HCT116 (cell line): Measurements from ENCODE around the gene HABP2. TPM values are rescaled to one million over a fixed set of nuclear protein-coding genes. Genes with fewer than 3 reads are reported as not detected.

Experiments used
- ATAC-seq: fragments of 200-7000 bp; cut with Tn5 transposase; 2 replicates; pipeline ENCODE4 v1.9.1; 2020; ENCODE audit warnings: mild to moderate bottlenecking, moderate library complexity
- Bru-seq: library from RNA; stranded (reverse); fragments of 400-500 nt; gene quantifications from one replicate; lab custom pipeline; 2021; lab: Mats Ljungman, UMichigan
- BruChase-seq, 2 experiments: library from RNA; stranded (reverse); fragments of 400-500 nt; gene quantifications; one replicate each; lab custom pipeline; 2021; lab: Mats Ljungman, UMichigan
- BruUV-seq: library from RNA; stranded (reverse); fragments of 400-500 nt; replicated peaks from 2 replicates; lab custom pipeline; 2021; lab: Mats Ljungman, UMichigan
- CTCF ChIA-PET: fragments of 300-600 bp; sonication (Branson Sonifier 250); formaldehyde crosslinking; loops from one replicate; lab custom pipeline; 2021; ENCODE audit warnings: antibody characterized with exemption; lab: Charles Lee
- POLR2A ChIA-PET: fragments of 300-600, 350-600 bp; sonication (Branson Sonifier 250); formaldehyde crosslinking; loops from one replicate; lab custom pipeline; 2021; ENCODE audit warnings: antibody characterized with exemption; lab: Charles Lee
- RAD21 ChIA-PET, 2 experiments: fragments of 300-600 bp; sonication (Branson Sonifier 250); formaldehyde crosslinking; loops; one replicate each; lab custom pipeline; 2023; ENCODE audit warnings: low total read pairs in 2 of 2; ENCODE audit not compliant: uncharacterized antibody in 2 of 2, unreplicated experiment in 2 of 2, low non-redundant PET in 1 of 2; lab: Charles Lee
- DNase-seq: peaks from one replicate; pipeline ENCODE4 v3.0.0-alpha.2; 2010; ENCODE audit warnings: low read depth, low spot score
- H2AFZ ChIP-seq: fragments of 200-600 bp; shearing (Covaris generic), sonication (generic); 2 replicates; pipeline ENCODE4 v1.6.1; 2017; ENCODE audit warnings: low read depth, mixed run types, mixed read lengths, antibody characterized with exemption, low read length; ENCODE audit not compliant: poor library complexity, severe bottlenecking
- H3K27ac ChIP-seq: 2 replicates; pipeline ENCODE4 v1.5.1; 2012; ENCODE audit warnings: low read depth, low read length
- H3K27me3 ChIP-seq: fragments of 200-600 bp; sonication (generic); 2 replicates; pipeline ENCODE4 v1.6.1; 2016; ENCODE audit warnings: mixed run types, low read length, mixed read lengths; ENCODE audit not compliant: insufficient read depth
- H3K36me3 ChIP-seq, 2 experiments: fragments of 200-500 bp in 1 of 2; fragments of 200-600 bp in 1 of 2; sonication (Bioruptor generic) in 1 of 2; sonication (generic) in 1 of 2; 2 replicates each; pipeline versions ENCODE4 v1.5.1 to v1.6.1; 2014 to 2016; ENCODE audit warnings: low read length in 2 of 2, inconsistent platforms in 1 of 2, mixed read lengths in 1 of 2, mixed run types in 1 of 2; ENCODE audit not compliant: insufficient read depth in 2 of 2, control insufficient read depth in 1 of 2
- H3K4me1 ChIP-seq, 2 experiments: fragments of 200-600 bp in 1 of 2; sonication (generic) in 1 of 2; 2 replicates each; pipeline versions ENCODE4 v1.5.1 to v1.6.1; 2012 to 2017; ENCODE audit warnings: low read length in 2 of 2, inconsistent platforms in 1 of 2, mild to moderate bottlenecking in 1 of 2, mixed read lengths in 1 of 2, mixed run types in 1 of 2, moderate library complexity in 1 of 2; ENCODE audit not compliant: insufficient read depth in 2 of 2, control insufficient read depth in 1 of 2
- H3K4me2 ChIP-seq: fragments of 200-600 bp; sonication (generic); 2 replicates; pipeline ENCODE4 v1.6.1; 2017; ENCODE audit warnings: mixed run types, low read length, mixed read lengths
- H3K4me3 ChIP-seq, 2 experiments: fragments of 200-600 bp in 1 of 2; sonication (generic) in 1 of 2; replicated peaks in 1 of 2; 2 replicates each; pipeline ENCODE4 v1.5.1; 2011 to 2016; ENCODE audit warnings: low read length in 2 of 2, control low read depth in 1 of 2, low read depth in 1 of 2, mild to moderate bottlenecking in 1 of 2, mixed read lengths in 1 of 2, mixed run types in 1 of 2
- H3K79me2 ChIP-seq: fragments of 200-600 bp; sonication (generic); 2 replicates; pipeline ENCODE4 v1.6.1; 2017; ENCODE audit warnings: mild to moderate bottlenecking, mixed run types, low read length, moderate library complexity, mixed read lengths; ENCODE audit not compliant: insufficient read depth
- H3K9ac ChIP-seq: fragments of 200-600 bp; sonication (generic); 2 replicates; pipeline ENCODE4 v1.6.1; 2016; ENCODE audit warnings: low read length, mixed read lengths
- H3K9me2 ChIP-seq: fragments of 200-600 bp; sonication (generic), shearing (Covaris generic); 2 replicates; pipeline ENCODE4 v1.6.1; 2017; ENCODE audit warnings: mixed run types, mild to moderate bottlenecking, moderate library complexity; ENCODE audit not compliant: insufficient read depth
- H3K9me3 ChIP-seq, 2 experiments: fragments of 200-500 bp in 1 of 2; fragments of 200-600 bp in 1 of 2; sonication (Bioruptor generic) in 1 of 2; sonication (generic) in 1 of 2; 2 replicates each; pipeline ENCODE4 v1.6.1; 2014 to 2017; ENCODE audit warnings: low read length in 2 of 2, mixed read lengths in 2 of 2, inconsistent platforms in 1 of 2, low read depth in 1 of 2, mild to moderate bottlenecking in 1 of 2, mixed run types in 1 of 2, moderate library complexity in 1 of 2; ENCODE audit not compliant: control insufficient read depth in 1 of 2, insufficient read depth in 1 of 2
- H4K20me1 ChIP-seq: fragments of 200-600 bp; sonication (generic), shearing (Covaris generic); 2 replicates; pipeline ENCODE4 v1.6.1; 2017; ENCODE audit warnings: mixed run types, mild to moderate bottlenecking, moderate library complexity; ENCODE audit not compliant: insufficient read depth
- CBX3 ChIP-seq: IDR thresholded peaks from 2 replicates; pipeline ENCODE4 v1.6.1; 2012; ENCODE audit warnings: low read depth
- CTCF ChIP-seq, 3 experiments: fragments of 200-600 bp in 1 of 3; sonication (generic) in 1 of 3; IDR thresholded peaks in 2 of 3; conservative IDR thresholded peaks in 1 of 3; 2 replicates each; pipeline ENCODE4 v1.5.1; 2012 to 2017; ENCODE audit warnings: low read depth in 2 of 3, low read length in 2 of 3, antibody characterized with exemption in 1 of 3, borderline replicate concordance in 1 of 3, control low read depth in 1 of 3, mild to moderate bottlenecking in 1 of 3, mixed read lengths in 1 of 3, mixed run types in 1 of 3, moderate library complexity in 1 of 3; ENCODE audit not compliant: insufficient read depth in 1 of 3
- ELF1 ChIP-seq: IDR thresholded peaks from 2 replicates; pipeline ENCODE4 v1.6.1; 2012; ENCODE audit warnings: low read depth, borderline replicate concordance
- EZH2 ChIP-seq: fragments of 200-600 bp; sonication (generic); IDR thresholded peaks from 2 replicates; pipeline ENCODE4 v1.6.1; 2017; ENCODE audit warnings: antibody characterized with exemption, mixed run types
- FOSL1 ChIP-seq: IDR thresholded peaks from 2 replicates; pipeline ENCODE4 v1.6.1; 2012; ENCODE audit warnings: low read depth
- POLR2A ChIP-seq: IDR thresholded peaks from 2 replicates; pipeline ENCODE4 v1.7.0; 2011; ENCODE audit warnings: borderline replicate concordance; ENCODE audit not compliant: insufficient read depth, insufficient read length; ENCODE audit errors: extremely low read depth
- REST ChIP-seq: IDR thresholded peaks from 2 replicates; pipeline ENCODE4 v1.6.1; 2012; ENCODE audit warnings: low read depth
- SIN3A ChIP-seq: IDR thresholded peaks from 2 replicates; pipeline ENCODE4 v1.6.1; 2012; ENCODE audit warnings: low read depth
- SP1 ChIP-seq: IDR thresholded peaks from 2 replicates; pipeline ENCODE4 v1.6.1; 2012; ENCODE audit warnings: low read depth
- SRF ChIP-seq: IDR thresholded peaks from 2 replicates; pipeline ENCODE4 v1.6.1; 2012; ENCODE audit warnings: low read depth
- TCF7L2 ChIP-seq: IDR thresholded peaks from 2 replicates; pipeline ENCODE4 v1.7.0; 2011; ENCODE audit warnings: borderline replicate concordance, inconsistent platforms; ENCODE audit not compliant: insufficient read depth, insufficient read length; ENCODE audit errors: extremely low read depth
- YY1 ChIP-seq: IDR thresholded peaks from 2 replicates; pipeline ENCODE4 v1.6.1; 2011; ENCODE audit warnings: low read length, low read depth, moderate library complexity, mild to moderate bottlenecking; ENCODE audit not compliant: insufficient replicate concordance; ENCODE audit errors: extremely low read depth
- ZBTB33 ChIP-seq: IDR thresholded peaks from 2 replicates; pipeline ENCODE4 v1.6.1; 2011; ENCODE audit warnings: mild to moderate bottlenecking, low read length, moderate library complexity; ENCODE audit not compliant: insufficient replicate concordance; ENCODE audit errors: extremely low read depth
- ZFX ChIP-seq: fragments of 450-650 bp; IDR thresholded peaks from 2 replicates; pipeline ENCODE4 v1.6.1; 2017
- intact Hi-C: fragments of 100-400 bp; cut with micrococcal nuclease; formaldehyde crosslinking; loops from 2 replicates; pipeline ENCODE4 v1.10.0; 2022
- long read RNA-seq: library from polyadenylated mRNA; unstranded; transcript quantifications from one replicate; pipeline ENCODE4 v2.0.0, GENCODE V29; 2021; ENCODE audit not compliant: unreplicated experiment
- polyA plus RNA-seq: library from polyadenylated mRNA; unstranded; fragments of >200 nt; gene quantifications from 2 replicates; pipeline ENCODE4 v1.2.1, GENCODE V29; 2012; ENCODE audit warnings: missing spikeins
- total RNA-seq: library from RNA; stranded (reverse); gene quantifications from one replicate; pipeline ENCODE4 v1.2.1, GENCODE V29; 2021; ENCODE audit not compliant: unreplicated experiment

The HABP2 gene
- total RNA-seq (0.20 TPM), Bru-seq, nascent RNA (percentile 14 among the genes with signal in this experiment), BruChase-seq, experiment 1, labeled RNA remaining after a 6-hour chase (percentile 11 among the genes with signal in this experiment), BruChase-seq, experiment 2, labeled RNA remaining after a 2-hour chase (percentile 24 among the genes with signal in this experiment)
- polyA plus RNA-seq, result 0.03 TPM in 1 of 2 replicates, not detected in the other
- long read RNA-seq, result 0 reads

- Histone ChIP-seq H3K4me3 (no peak within 1 kb of the TSS), H3K9me3 (no peaks in the 10 kb centered on the region), H3K36me3 (no peaks in the 10 kb centered on the region), H3K27ac (no peak within 1 kb of the TSS), H3K4me2 (no peak within 1 kb of the TSS), H4K20me1 (no peaks in the 10 kb centered on the region), H2AFZ (no peak within 1 kb of the TSS), H3K79me2 (no peaks in the 10 kb centered on the region), H3K9me2 (no peaks in the 10 kb centered on the region), H3K27me3 (0 out of 2 replicates have a peak, but pooled peaks cover 4% of the 10 kb centered on the region), H3K9ac (no peak within 1 kb of the TSS), H3K4me1 (no peaks in the 10 kb centered on the region)
- DNase-seq (no peak), ATAC-seq (no peak)
- intact Hi-C loops, result no loop called here
- ChIA-PET RAD21 (no interaction called here), CTCF (no interaction called here), POLR2A (no interaction called here)
- BruUV-seq, result no TSS peak
- TF ChIP-seq YY1 (no peak), CTCF (IDR thresholded peaks at IDR 0.05 in 2 of 3, conservative IDR thresholded peaks at IDR 0.05 in 1 of 3; ENCODE audit: borderline replicate concordance in 1 of 3, insufficient read depth in 1 of 3, low read depth in 2 of 3, low read length in 2 of 3) (no peak), SIN3A (no peak), FOSL1 (no peak), CBX3 (no peak), ZBTB33 (no peak), REST (no peak), SRF (no peak), ELF1 (no peak), EZH2 (no peak), SP1 (no peak), POLR2A (no peak), TCF7L2 (no peak), ZFX (no peak)
Measured at GRCh38 chr10:113552701-113553100, at the start of gene HABP2. Gene HABP2 (plus strand): TSS chr10:113553053. CDS start chr10:113553122, 69 bp downstream.
